ENCODE results near the gene GATA2.
A peak's percentile ranks its signal among the peaks of the same experiment; 100 is the strongest.

GATA2 gene

GRCh38 chr3:128436214-128436613, 56.8 kb downstream of the GATA2 start:
- TF ChIP-seq ZNF274 (IDR thresholded peaks at IDR 0.05; ENCODE audit: low read depth, low read length): no peak
- no peak for TF ChIP-seq SUZ12 (IDR thresholded peaks at IDR 0.05; ENCODE audit: extremely low read depth, insufficient read depth, insufficient read length)
- H3K4me1 ChIP-seq (ENCODE audit: insufficient read depth, insufficient read length): peaks cover 28% of the 10 kb centered on the region
- H3K36me3 ChIP-seq (ENCODE audit: insufficient read depth, insufficient read length, low read length): no peaks in the 10 kb centered on the region
- H3K27me3 ChIP-seq (ENCODE audit: insufficient read depth, insufficient read length): peaks cover 12% of the 10 kb centered on the region
- no peak overlapping the region for H3K4me3 ChIP-seq (ENCODE audit: insufficient read length, low read depth)
- no peak for DNase-seq (ENCODE audit: low read depth, low spot score)
- H3K9ac ChIP-seq (ENCODE audit: insufficient read length, low read depth): no peak overlapping the region
- no peaks in the 10 kb centered on the region for H3K9me3 ChIP-seq (ENCODE audit: insufficient read depth, low read length)

GRCh38 chr3:128435561-128435960, 57.4 kb downstream of the GATA2 start:
- Histone ChIP-seq H3K36me3 (ENCODE audit: insufficient read depth, insufficient read length, low read length) (no peaks in the 10 kb centered on the region), H3K27me3 (ENCODE audit: insufficient read depth, insufficient read length) (peaks cover 17% of the 10 kb centered on the region), H3K9me3 (ENCODE audit: insufficient read depth, low read length) (no peaks in the 10 kb centered on the region), H3K4me1 (ENCODE audit: insufficient read depth, insufficient read length) (peaks cover 31% of the 10 kb centered on the region), H3K4me3 (ENCODE audit: insufficient read length, low read depth) (no peak overlapping the region), H3K9ac (ENCODE audit: insufficient read length, low read depth) (peak overlapping the region; percentile 34)
- no peak for DNase-seq (ENCODE audit: low read depth, low spot score)
- no peak for TF ChIP-seq ZNF274 (IDR thresholded peaks at IDR 0.05; ENCODE audit: low read depth, low read length)
- TF ChIP-seq SUZ12 (IDR thresholded peaks at IDR 0.05; ENCODE audit: extremely low read depth, insufficient read depth, insufficient read length): no peak
- TF ChIP-seq YY1 (IDR thresholded peaks at IDR 0.05; ENCODE audit: insufficient read depth, insufficient read length): no peak

GRCh38 chr3:128435058-128435457, 57.9 kb downstream of the GATA2 start:
- H3K9me3 ChIP-seq (ENCODE audit: insufficient read depth, low read length): no peaks in the 10 kb centered on the region
- TF ChIP-seq SUZ12 (IDR thresholded peaks at IDR 0.05; ENCODE audit: extremely low read depth, insufficient read depth, insufficient read length) (no peak), ZNF274 (IDR thresholded peaks at IDR 0.05; ENCODE audit: low read depth, low read length) (no peak), YY1 (IDR thresholded peaks at IDR 0.05; ENCODE audit: insufficient read depth, insufficient read length) (no peak)
- no peaks in the 10 kb centered on the region for H3K36me3 ChIP-seq (ENCODE audit: insufficient read depth, insufficient read length, low read length)
- H3K4me3 ChIP-seq (ENCODE audit: insufficient read length, low read depth): no peak overlapping the region
- H3K9ac ChIP-seq (ENCODE audit: insufficient read length, low read depth): peak overlapping the region; percentile 34
- peaks cover 36% of the 10 kb centered on the region for H3K4me1 ChIP-seq (ENCODE audit: insufficient read depth, insufficient read length)
- H3K27me3 ChIP-seq (ENCODE audit: insufficient read depth, insufficient read length): peaks cover 22% of the 10 kb centered on the region
- no peak for DNase-seq (ENCODE audit: low read depth, low spot score)

GRCh38 chr3:128434524-128434923, 58.5 kb downstream of the GATA2 start:
- no peak for TF ChIP-seq SUZ12 (IDR thresholded peaks at IDR 0.05; ENCODE audit: extremely low read depth, insufficient read depth, insufficient read length)
- TF ChIP-seq YY1 (IDR thresholded peaks at IDR 0.05; ENCODE audit: insufficient read depth, insufficient read length): no peak
- TF ChIP-seq ZNF274 (IDR thresholded peaks at IDR 0.05; ENCODE audit: low read depth, low read length): no peak
- H3K9ac ChIP-seq (ENCODE audit: insufficient read length, low read depth): no peak overlapping the region
- peaks cover 27% of the 10 kb centered on the region for H3K27me3 ChIP-seq (ENCODE audit: insufficient read depth, insufficient read length)
- DNase-seq (ENCODE audit: low read depth, low spot score): no peak
- H3K9me3 ChIP-seq (ENCODE audit: insufficient read depth, low read length): no peaks in the 10 kb centered on the region
- H3K4me3 ChIP-seq (ENCODE audit: insufficient read length, low read depth): no peak overlapping the region
- peaks cover 39% of the 10 kb centered on the region for H3K4me1 ChIP-seq (ENCODE audit: insufficient read depth, insufficient read length)
- H3K36me3 ChIP-seq (ENCODE audit: insufficient read depth, insufficient read length, low read length): no peaks in the 10 kb centered on the region

- TF ChIP-seq ZNF274 (IDR thresholded peaks at IDR 0.05; ENCODE audit: low read depth, low read length) (no peak), SUZ12 (IDR thresholded peaks at IDR 0.05; ENCODE audit: extremely low read depth, insufficient read depth, insufficient read length) (no peak), YY1 (IDR thresholded peaks at IDR 0.05; ENCODE audit: insufficient read depth, insufficient read length) (no peak)
- no peak for DNase-seq (ENCODE audit: low read depth, low spot score)
- Histone ChIP-seq H3K4me1 (ENCODE audit: insufficient read depth, insufficient read length) (peaks cover 38% of the 10 kb centered on the region), H3K36me3 (ENCODE audit: insufficient read depth, insufficient read length, low read length) (no peaks in the 10 kb centered on the region), H3K9ac (ENCODE audit: insufficient read length, low read depth) (no peak overlapping the region), H3K27me3 (ENCODE audit: insufficient read depth, insufficient read length) (peaks cover 35% of the 10 kb centered on the region), H3K9me3 (ENCODE audit: insufficient read depth, low read length) (no peaks in the 10 kb centered on the region), H3K4me3 (ENCODE audit: insufficient read length, low read depth) (no peak overlapping the region)
Measured at GRCh38 chr3:128433837-128434165, 59.2 kb downstream of the GATA2 start.

- DNase-seq (ENCODE audit: low read depth, low spot score): no peak
- Histone ChIP-seq H3K27me3 (ENCODE audit: insufficient read depth, insufficient read length) (peaks cover 41% of the 10 kb centered on the region), H3K9ac (ENCODE audit: insufficient read length, low read depth) (peak overlapping the region; percentile 77), H3K36me3 (ENCODE audit: insufficient read depth, insufficient read length, low read length) (no peaks in the 10 kb centered on the region), H3K4me3 (ENCODE audit: insufficient read length, low read depth) (peak overlapping the region; percentile 25), H3K9me3 (ENCODE audit: insufficient read depth, low read length) (no peaks in the 10 kb centered on the region), H3K4me1 (ENCODE audit: insufficient read depth, insufficient read length) (peaks cover 40% of the 10 kb centered on the region)
- no peak for TF ChIP-seq ZNF274 (IDR thresholded peaks at IDR 0.05; ENCODE audit: low read depth, low read length)
- no peak for TF ChIP-seq SUZ12 (IDR thresholded peaks at IDR 0.05; ENCODE audit: extremely low read depth, insufficient read depth, insufficient read length)
- TF ChIP-seq YY1 (IDR thresholded peaks at IDR 0.05; ENCODE audit: insufficient read depth, insufficient read length): no peak
Measured at GRCh38 chr3:128432971-128433836, 59.8 kb downstream of the GATA2 start.

GRCh38 chr3:128432301-128432970, 60.6 kb downstream of the GATA2 start:
- DNase-seq (ENCODE audit: low read depth, low spot score): no peak
- Histone ChIP-seq H3K9ac (ENCODE audit: insufficient read length, low read depth) (peak overlapping the region; percentile 87), H3K4me1 (ENCODE audit: insufficient read depth, insufficient read length) (peaks cover 45% of the 10 kb centered on the region), H3K4me3 (ENCODE audit: insufficient read length, low read depth) (peak overlapping the region; percentile 37), H3K9me3 (ENCODE audit: insufficient read depth, low read length) (no peaks in the 10 kb centered on the region), H3K36me3 (ENCODE audit: insufficient read depth, insufficient read length, low read length) (no peaks in the 10 kb centered on the region), H3K27me3 (ENCODE audit: insufficient read depth, insufficient read length) (peaks cover 46% of the 10 kb centered on the region)
- TF ChIP-seq SUZ12 (IDR thresholded peaks at IDR 0.05; ENCODE audit: extremely low read depth, insufficient read depth, insufficient read length): no peak
- no peak for TF ChIP-seq ZNF274 (IDR thresholded peaks at IDR 0.05; ENCODE audit: low read depth, low read length)
- TF ChIP-seq YY1 (IDR thresholded peaks at IDR 0.05; ENCODE audit: insufficient read depth, insufficient read length): no peak
